Heart left ventricle (tissue), 16 donors: ENCODE data around the gene ZNF837. TPM values are rescaled to one million over a fixed set of nuclear protein-coding genes. Genes with fewer than 3 reads are reported as not detected.

Source experiments
- ATAC-seq, 4 donors: fragments of 200-7000 bp; cut with Tn5 transposase; one replicate each; pipeline ENCODE4 v1.9.1; 2020 to 2022; ENCODE audit warnings: moderate library complexity in 4 of 4, mild to moderate bottlenecking in 3 of 4, moderate number of reproducible peaks in 1 of 4
- DNase-seq, 5 donors: peaks; one replicate each; pipeline ENCODE4 v3.0.0-alpha.2; 2020
- H3K27ac ChIP-seq, 12 donors: fragments of 200-600 bp; sonication (generic) in 4 of 12; one replicate each; pipeline versions ENCODE4 v1.5.0 to v1.8.0; 2016 to 2022; ENCODE audit warnings: mild to moderate bottlenecking in 2 of 12
- H3K27me3 ChIP-seq, 9 donors: fragments of 200-600 bp; sonication (generic) in 2 of 9; one replicate each; pipeline versions ENCODE4 v1.5.1 to v1.8.0; 2016 to 2022; ENCODE audit warnings: mild to moderate bottlenecking in 3 of 9
- H3K36me3 ChIP-seq, 9 donors: fragments of 200-600 bp; sonication (generic) in 2 of 9; one replicate each; pipeline versions ENCODE4 v1.5.0 to v1.8.0; 2018 to 2022; ENCODE audit warnings: mild to moderate bottlenecking in 2 of 9
- H3K4me1 ChIP-seq, 12 donors: fragments of 200-600 bp; sonication (generic) in 4 of 12; one replicate each; pipeline versions ENCODE4 v1.5.0 to v1.8.0; 2016 to 2022; ENCODE audit warnings: mild to moderate bottlenecking in 3 of 12
- H3K4me3 ChIP-seq, 12 donors: fragments of 200-600 bp; sonication (generic) in 4 of 12; one replicate each; pipeline versions ENCODE4 v1.5.0 to v1.8.0; 2017 to 2022; ENCODE audit warnings: mild to moderate bottlenecking in 9 of 12, moderate library complexity in 4 of 12
- H3K9me3 ChIP-seq, 12 donors: fragments of 200-600 bp; sonication (generic) in 4 of 12; one replicate each; pipeline versions ENCODE4 v1.5.0 to v1.8.0; 2016 to 2022; ENCODE audit warnings: mild to moderate bottlenecking in 1 of 12
- POLR2A ChIP-seq, 2 donors: fragments of 450-650 bp; IDR thresholded peaks; one replicate each; pipeline ENCODE4 v1.6.1; 2017; ENCODE audit warnings: antibody characterized with exemption in 2 of 2, mild to moderate bottlenecking in 2 of 2, moderate library complexity in 2 of 2
- WGBS, 4 donors: extraction: QIAGEN DNeasy Blood & Tissue Kit in 2 of 4; methylation state at CpG; one replicate each; pipeline versions ENCODE4 v1.1.5 to v1.1.7; 2013 to 2018; 5-methylcytosine and 5-hydroxymethylcytosine counted together
- intact Hi-C, 10 donors: fragments of 100-400 bp; cut with DNase I; formaldehyde crosslinking; loops; one replicate each; pipeline versions ENCODE4 v1.11.1 to v1.14.2; 2022
- polyA plus RNA-seq, 2 donors: library from polyadenylated mRNA; stranded (reverse); fragments of 200-250 nt; gene quantifications; one replicate each; pipeline ENCODE4 v1.2.3, GENCODE V29; 2013
- total RNA-seq, 9 donors: library from RNA; depleted of rRNA in 2 of 9; stranded (reverse); fragments of >200 nt in 2 of 9; fragmentation: NEBNext Ultra II Directional in 3 of 9; extraction: Animal tissue kit (Norgen Biotek cat#: 25700) in 3 of 9; gene quantifications; one replicate each; pipeline versions ENCODE4 v1.1.0 to v1.2.4, GENCODE V29; 2016 to 2023
- TF ChIP-seq, protein P1 (sequence below), 12 donors: fragments of 200-600 bp; sonication (generic) in 4 of 12; IDR thresholded peaks; one replicate each; pipeline versions ENCODE4 v1.5.0 to v1.8.0; 2018 to 2022; ENCODE audit warnings: antibody characterized with exemption in 12 of 12, mild to moderate bottlenecking in 5 of 12
- donor health status: ischemic (EF 13 %, LVEDD 7.1; RV severe dilation, severe dysfunction).
- donor health status: healthy with polysubstance abuse.
- donor health status: DM: no; HTN: yes; CAD: no.
- donor health status: DM: no; HTN: no; CAD: no.
- donor health status: ischemic (EF 25% LVEDD 6.9; RV normal size, moderate dysfunction).
- donor health status: ischemic (EF 25% LVEDD 5.7; RV mildly dilated, moderate dysfunction).
- donor health status: healthy.
- donor health status: DM: yes; HTN: yes; CAD: no.
- donor health status: ischemic (EF 35%, LVEDD 5.7; RV mildly dilated, moderate dysfunction).
- donor health status: nonischemic (EF 11% LVEDD 7.7; RV severe dilation, severe dysfunction).
- donor health status: DM: yes; HTN: yes; CAD: no.
- donor health status: PGD.
- donor health status: ischemic (EF 29% LVEDD 5.4; RV normal size, mild dysfunction).
- donor health status: nonischemic (EF 23%, LVEDD 6.1; RV moderate dilation, normal function).

The ZNF837 gene
- total and polyA plus RNA-seq, 11 donors: 0.17 to 0.75 (median 0.57) TPM; not detected in 2

DNA sequence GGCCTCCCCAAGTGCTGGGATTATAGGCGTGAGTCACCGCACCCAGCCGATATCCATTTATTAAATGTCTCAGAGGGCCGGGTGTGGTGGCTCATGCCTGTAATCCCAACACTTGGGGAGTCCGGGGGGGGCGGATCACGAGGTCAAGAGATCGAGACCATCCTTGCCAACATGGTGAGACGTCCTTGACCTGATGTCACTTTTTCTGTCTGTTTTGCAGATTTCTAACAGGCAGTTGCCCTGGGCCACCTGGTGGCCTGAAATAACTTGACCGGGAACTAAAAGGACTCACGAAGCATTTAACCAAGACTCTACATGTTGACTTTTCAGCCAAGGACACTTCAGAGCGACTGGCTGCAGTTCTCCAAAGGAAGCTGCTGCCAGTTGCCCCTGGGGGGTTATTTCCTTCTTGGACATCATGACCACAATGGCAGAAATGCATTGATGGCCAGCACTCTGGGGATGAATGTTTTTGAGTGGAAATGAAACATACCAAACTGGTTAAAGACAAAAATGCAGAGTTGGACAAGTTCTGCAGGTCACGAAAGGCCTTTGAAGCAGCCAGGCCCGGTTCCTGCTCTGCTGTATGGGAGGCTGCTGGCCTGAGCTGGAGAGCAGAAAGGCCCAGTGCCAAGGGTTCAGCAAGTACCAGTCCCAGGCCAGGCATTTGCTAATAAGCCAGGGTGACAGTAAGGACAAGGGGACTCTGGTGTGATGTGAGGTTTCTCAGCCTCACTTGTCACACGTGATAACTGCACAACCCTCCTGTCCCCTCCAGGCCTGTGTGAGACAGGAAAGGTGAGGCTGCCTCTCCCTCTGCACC is 8.3 kb downstream of the ZNF837 start:
- no peak for TF ChIP-seq POLR2A (IDR thresholded peaks at IDR 0.05)
- TF ChIP-seq, protein P1, sequence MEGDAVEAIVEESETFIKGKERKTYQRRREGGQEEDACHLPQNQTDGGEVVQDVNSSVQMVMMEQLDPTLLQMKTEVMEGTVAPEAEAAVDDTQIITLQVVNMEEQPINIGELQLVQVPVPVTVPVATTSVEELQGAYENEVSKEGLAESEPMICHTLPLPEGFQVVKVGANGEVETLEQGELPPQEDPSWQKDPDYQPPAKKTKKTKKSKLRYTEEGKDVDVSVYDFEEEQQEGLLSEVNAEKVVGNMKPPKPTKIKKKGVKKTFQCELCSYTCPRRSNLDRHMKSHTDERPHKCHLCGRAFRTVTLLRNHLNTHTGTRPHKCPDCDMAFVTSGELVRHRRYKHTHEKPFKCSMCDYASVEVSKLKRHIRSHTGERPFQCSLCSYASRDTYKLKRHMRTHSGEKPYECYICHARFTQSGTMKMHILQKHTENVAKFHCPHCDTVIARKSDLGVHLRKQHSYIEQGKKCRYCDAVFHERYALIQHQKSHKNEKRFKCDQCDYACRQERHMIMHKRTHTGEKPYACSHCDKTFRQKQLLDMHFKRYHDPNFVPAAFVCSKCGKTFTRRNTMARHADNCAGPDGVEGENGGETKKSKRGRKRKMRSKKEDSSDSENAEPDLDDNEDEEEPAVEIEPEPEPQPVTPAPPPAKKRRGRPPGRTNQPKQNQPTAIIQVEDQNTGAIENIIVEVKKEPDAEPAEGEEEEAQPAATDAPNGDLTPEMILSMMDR (IDR thresholded peaks at IDR 0.05): no peak
- peak; percentile 86 to 95 (median 87) for ATAC-seq

DNA sequence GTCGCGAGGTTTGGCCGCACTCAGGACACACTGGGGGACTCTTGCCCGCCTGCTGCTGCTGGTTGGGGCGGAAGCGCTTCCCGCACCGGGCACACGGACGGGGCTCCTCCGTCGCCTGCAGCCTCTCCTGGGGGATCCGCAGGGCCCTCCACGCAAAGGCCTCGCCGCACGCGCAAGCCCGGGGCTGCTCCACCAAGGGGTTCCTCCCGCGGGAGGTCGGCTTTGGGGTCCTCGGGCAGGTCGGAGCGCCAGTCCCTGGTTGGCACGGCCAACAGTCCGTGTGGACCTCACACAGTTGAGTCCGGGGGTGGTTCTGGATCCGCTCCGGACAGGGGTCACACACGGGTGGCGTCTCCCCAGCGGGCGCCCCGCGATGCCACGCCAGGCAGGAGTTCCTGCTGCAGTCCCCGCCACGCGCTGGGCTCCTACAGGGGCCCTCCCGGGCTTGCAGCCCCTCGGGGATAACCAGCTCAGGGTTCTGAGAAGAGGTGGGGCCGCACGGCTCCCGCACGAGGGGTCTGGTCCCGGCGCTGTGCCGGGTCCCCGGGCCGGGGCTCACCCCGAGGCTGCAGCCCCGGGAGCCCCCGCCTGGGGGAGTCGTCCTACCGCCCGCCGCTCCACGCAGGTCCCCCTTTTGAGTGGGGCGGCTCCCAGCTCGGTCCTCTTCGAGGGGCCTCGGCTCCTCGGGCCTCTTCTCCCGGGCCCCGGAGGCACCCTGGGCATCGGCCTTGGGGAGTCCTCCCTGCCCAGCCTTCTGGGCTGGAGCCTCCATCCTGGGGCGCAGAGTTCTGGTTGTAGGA is 12.1 kb downstream of the ZNF837 start:
- no peak overlapping the region for H3K4me3 ChIP-seq
- peaks cover 0 to 32% (median 0%) of the 10 kb centered on the region in 9 donors for H3K27me3 ChIP-seq
- ATAC-seq (no peak), DNase-seq (peak in 1 of 5 donors; percentile 10)
- WGBS, 4 donors: 69 to 91% (median 82%) methylated on average over 13 to 68 of the region's 68 CpGs
- no peak overlapping the region for H3K27ac ChIP-seq
- no peaks in the 10 kb centered on the region for H3K36me3 ChIP-seq
- H3K4me1 ChIP-seq: peaks cover 0 to 12% (median 4%) of the 10 kb centered on the region in 12 donors
- intact Hi-C loops: no loop called here
- no peak for TF ChIP-seq POLR2A (IDR thresholded peaks at IDR 0.05)
- no peaks in the 10 kb centered on the region for H3K9me3 ChIP-seq

More for the DNA sequence above, 8.3 kb downstream of the ZNF837 start:
- intact Hi-C loops: no loop called here
- H3K4me3 ChIP-seq: no peak overlapping the region
- H3K27ac ChIP-seq: peak overlapping the region in 9 of 12 donors; percentile 6 to 75 (median 56)
- H3K9me3 ChIP-seq: no peaks in the 10 kb centered on the region
- H3K36me3 ChIP-seq: no peaks in the 10 kb centered on the region
- peaks cover 0 to 15% (median 0%) of the 10 kb centered on the region in 9 donors for H3K27me3 ChIP-seq
- peak in 2 of 5 donors; percentile 63 to 79 for DNase-seq
- peaks cover 0 to 12% (median 2%) of the 10 kb centered on the region in 12 donors for H3K4me1 ChIP-seq
- WGBS, 4 donors: 59 to 71% (median 67%) methylated on average over 15 of the region's 15 CpGs

DNA sequence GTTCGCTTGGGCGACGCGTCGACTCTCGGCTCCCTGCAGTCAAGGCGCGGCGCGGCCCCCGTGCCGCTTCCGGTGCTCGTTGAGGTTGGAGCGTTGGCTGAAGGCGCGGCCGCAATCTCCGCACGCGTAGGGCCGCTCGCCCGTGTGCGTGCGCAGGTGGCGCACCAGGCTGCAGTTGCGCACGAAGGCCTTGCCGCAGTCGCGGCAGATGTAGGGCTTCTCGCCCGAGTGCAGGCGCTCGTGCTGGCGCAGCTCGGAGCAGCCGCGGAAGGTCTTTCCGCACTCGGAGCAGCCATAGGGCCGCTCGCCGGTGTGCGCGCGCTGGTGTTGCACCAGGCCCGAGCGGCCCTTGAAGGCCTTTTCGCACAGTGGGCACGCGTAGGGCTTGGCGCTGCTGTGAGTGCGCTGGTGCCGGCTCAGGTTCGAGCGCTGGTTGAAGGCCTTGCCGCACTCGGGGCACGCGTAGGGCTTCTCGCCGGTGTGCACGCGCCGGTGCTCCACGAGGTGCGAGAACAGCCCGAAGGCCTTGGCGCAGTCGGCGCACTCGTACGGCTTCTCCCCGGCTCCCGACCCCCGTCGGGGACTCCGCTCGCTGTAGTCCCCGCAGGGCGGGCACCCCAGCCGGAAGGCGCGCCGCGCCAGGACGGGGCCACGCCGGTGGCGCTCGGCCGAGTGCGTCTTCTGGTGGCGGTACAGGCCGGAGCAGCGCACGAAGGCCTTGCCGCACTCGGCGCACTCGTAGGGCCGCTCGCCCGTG is 13.0 kb downstream of the ZNF837 start:
- no peak for TF ChIP-seq POLR2A (IDR thresholded peaks at IDR 0.05)
- TF ChIP-seq, protein P1 (IDR thresholded peaks at IDR 0.05): no peak
- Histone ChIP-seq H3K36me3 (no peaks in the 10 kb centered on the region), H3K4me3 (no peak overlapping the region), H3K27me3 (peaks cover 0 to 32% (median 0%) of the 10 kb centered on the region in 9 donors), H3K9me3 (no peaks in the 10 kb centered on the region), H3K4me1 (peaks cover 0 to 8% (median 4%) of the 10 kb centered on the region in 12 donors), H3K27ac (no peak overlapping the region)
- 29 to 80% (median 53%) methylated on average over 37 to 106 of the region's 106 CpGs for WGBS, 4 donors
- ATAC-seq: no peak
- no peak for DNase-seq
- intact Hi-C loops: no loop called here

DNA sequence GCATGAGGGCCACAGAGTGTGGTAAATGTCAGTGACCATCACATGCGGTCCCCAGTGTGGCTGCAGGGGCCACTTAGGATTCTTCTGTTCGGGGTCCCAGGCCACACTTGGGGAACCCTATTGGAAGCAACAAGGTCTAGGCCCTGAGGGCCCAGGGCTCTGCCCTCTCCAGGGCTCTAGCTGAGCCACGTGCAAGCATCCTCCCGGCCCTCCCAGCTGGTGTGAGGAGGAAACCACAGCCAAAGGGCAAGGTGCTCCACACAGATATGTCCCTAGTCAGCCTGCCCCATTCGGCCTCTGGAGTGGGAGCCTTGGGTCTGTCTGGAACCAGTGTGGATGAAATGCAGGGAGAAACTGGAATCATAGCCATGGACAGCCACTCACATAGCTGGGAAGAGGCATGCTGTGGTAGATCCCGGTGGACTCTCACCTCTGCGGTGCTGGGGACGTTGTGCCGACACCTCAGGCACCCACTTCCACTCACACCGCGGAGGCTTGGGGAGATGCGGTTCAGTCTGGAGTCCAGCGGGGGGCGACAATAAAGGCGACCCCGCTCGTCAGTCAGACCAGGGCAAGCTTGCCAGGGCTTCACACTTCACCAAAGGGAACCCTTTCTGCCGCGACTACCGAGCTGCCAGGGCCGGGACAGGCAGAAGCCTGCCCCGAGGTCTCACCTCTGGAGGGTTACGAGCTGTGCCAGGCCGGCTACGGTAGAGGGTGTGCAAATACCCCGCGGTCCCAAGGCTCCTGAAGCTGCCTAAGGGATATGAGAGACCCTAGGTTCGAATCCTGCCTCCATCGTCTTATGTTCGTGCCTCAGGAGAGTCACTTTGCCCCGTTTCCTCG is 14.0 kb downstream of the ZNF837 start:
- H3K27me3 ChIP-seq: peaks cover 0 to 32% (median 0%) of the 10 kb centered on the region in 9 donors
- no peak overlapping the region for H3K27ac ChIP-seq
- 88 to 90% (median 89%) methylated on average over 24 to 32 of the region's 32 CpGs for WGBS, 4 donors
- peaks cover 0 to 9% (median 2%) of the 10 kb centered on the region in 12 donors for H3K4me1 ChIP-seq
- TF ChIP-seq, protein P1 (IDR thresholded peaks at IDR 0.05): no peak
- TF ChIP-seq POLR2A (IDR thresholded peaks at IDR 0.05): no peak
- ATAC-seq (no peak), DNase-seq (no peak)
- intact Hi-C loops: no loop called here
- H3K9me3 ChIP-seq: no peaks in the 10 kb centered on the region
- no peaks in the 10 kb centered on the region for H3K36me3 ChIP-seq
- no peak overlapping the region for H3K4me3 ChIP-seq
